ENCODE measurements around the gene GPR150. TPM values are rescaled to one million over a fixed set of nuclear protein-coding genes. Genes with fewer than 3 reads are reported as not detected.

Gene GPR150
- total and polyA plus RNA-seq, 10 of the 15 experiments (the other 5 are each of a cell fraction or from before 2014, with no cell fraction given), result 0.08 to 1.1 (median 0.37) TPM; not detected in 1

- H3K27me3 ChIP-seq (replicated peaks in 1 of 2; ENCODE audit: control insufficient read depth in 2 of 2, insufficient read depth in 2 of 2, low read length in 1 of 2), result no peaks in the 10 kb centered on the region
- BruUV-seq (replicated peaks), result no TSS peak
- no peaks in the 10 kb centered on the region for H3K4me1 ChIP-seq (ENCODE audit: control insufficient read depth, insufficient read depth, low read length)
- H3K9me3 ChIP-seq (replicated peaks; ENCODE audit: control insufficient read depth, insufficient read depth, low read length), result no peaks in the 10 kb centered on the region
- no peak for FAIRE-seq
- no peak overlapping the region for H3K9ac ChIP-seq (ENCODE audit: control insufficient read depth, insufficient read depth, low read length)
- H4K20me1 ChIP-seq (ENCODE audit: control insufficient read depth, insufficient read depth), result no peaks in the 10 kb centered on the region
- no peak for ATAC-seq
- no peaks in the 10 kb centered on the region for H3K79me2 ChIP-seq (ENCODE audit: control insufficient read depth, insufficient read depth, low read length)
- H3K4me3 ChIP-seq, result no peak overlapping the region
- intact Hi-C loops (cut with micrococcal nuclease; ENCODE audit: unreplicated experiment), result no loop called here
- H3K27ac ChIP-seq (ENCODE audit: control insufficient read depth, insufficient read depth), result no peak overlapping the region
- no peaks in the 10 kb centered on the region for H3K36me3 ChIP-seq (ENCODE audit: control insufficient read depth in 2 of 2, insufficient read depth in 2 of 2, low read length in 1 of 2)
- ChIA-PET CTCF (interaction anchor here (1.6 kb wide), 2 partner anchors 9 to 44 kb away, joined by 5 to 6 read pairs; no protein-coding TSS in a partner anchor), POLR2A (no interaction called here), SMC1A (ENCODE audit: uncharacterized antibody, unreplicated experiment) (interaction anchor here (1.0 to 1.5 kb wide), 3 partner anchors 21 to 47 kb away, joined by 3 to 5 read pairs (median 3); no protein-coding TSS in a partner anchor), RAD21 (ENCODE audit: unreplicated experiment) (no interaction called here)
- no peak for DNase-seq (ENCODE audit: low read depth, low spot score)
- 0 out of 6 replicates have a peak, but pooled peaks of 1 of the 3 experiments have one; percentile 1 for TF ChIP-seq CTCF (IDR thresholded peaks at IDR 0.05 in 2 of 3, conservative IDR thresholded peaks at IDR 0.05 in 1 of 3; ENCODE audit: control insufficient read depth in 2 of 3, extremely low read depth in 1 of 3, insufficient read depth in 1 of 3, low read depth in 3 of 3, low read length in 3 of 3)
- no peak for TF ChIP-seq EZH2 (IDR thresholded peaks at IDR 0.05; ENCODE audit: borderline replicate concordance, control insufficient read depth, low read depth, low read length)
- TF ChIP-seq NFYB (IDR thresholded peaks at IDR 0.05; ENCODE audit: insufficient read depth, low read depth, low read length), result no peak
- no peak for TF ChIP-seq SREBF2 (IDR thresholded peaks at IDR 0.05; ENCODE audit: low read length)
- no peak for TF ChIP-seq PML (IDR thresholded peaks at IDR 0.05; ENCODE audit: low read length)
- TF ChIP-seq, protein P1, sequence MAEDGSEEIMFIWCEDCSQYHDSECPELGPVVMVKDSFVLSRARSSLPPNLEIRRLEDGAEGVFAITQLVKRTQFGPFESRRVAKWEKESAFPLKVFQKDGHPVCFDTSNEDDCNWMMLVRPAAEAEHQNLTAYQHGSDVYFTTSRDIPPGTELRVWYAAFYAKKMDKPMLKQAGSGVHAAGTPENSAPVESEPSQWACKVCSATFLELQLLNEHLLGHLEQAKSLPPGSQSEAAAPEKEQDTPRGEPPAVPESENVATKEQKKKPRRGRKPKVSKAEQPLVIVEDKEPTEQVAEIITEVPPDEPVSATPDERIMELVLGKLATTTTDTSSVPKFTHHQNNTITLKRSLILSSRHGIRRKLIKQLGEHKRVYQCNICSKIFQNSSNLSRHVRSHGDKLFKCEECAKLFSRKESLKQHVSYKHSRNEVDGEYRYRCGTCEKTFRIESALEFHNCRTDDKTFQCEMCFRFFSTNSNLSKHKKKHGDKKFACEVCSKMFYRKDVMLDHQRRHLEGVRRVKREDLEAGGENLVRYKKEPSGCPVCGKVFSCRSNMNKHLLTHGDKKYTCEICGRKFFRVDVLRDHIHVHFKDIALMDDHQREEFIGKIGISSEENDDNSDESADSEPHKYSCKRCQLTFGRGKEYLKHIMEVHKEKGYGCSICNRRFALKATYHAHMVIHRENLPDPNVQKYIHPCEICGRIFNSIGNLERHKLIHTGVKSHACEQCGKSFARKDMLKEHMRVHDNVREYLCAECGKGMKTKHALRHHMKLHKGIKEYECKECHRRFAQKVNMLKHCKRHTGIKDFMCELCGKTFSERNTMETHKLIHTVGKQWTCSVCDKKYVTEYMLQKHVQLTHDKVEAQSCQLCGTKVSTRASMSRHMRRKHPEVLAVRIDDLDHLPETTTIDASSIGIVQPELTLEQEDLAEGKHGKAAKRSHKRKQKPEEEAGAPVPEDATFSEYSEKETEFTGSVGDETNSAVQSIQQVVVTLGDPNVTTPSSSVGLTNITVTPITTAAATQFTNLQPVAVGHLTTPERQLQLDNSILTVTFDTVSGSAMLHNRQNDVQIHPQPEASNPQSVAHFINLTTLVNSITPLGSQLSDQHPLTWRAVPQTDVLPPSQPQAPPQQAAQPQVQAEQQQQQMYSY (CRISPR knock-in tag; IDR thresholded peaks at IDR 0.05), result no peak
- no peak overlapping the region for H2AFZ ChIP-seq (ENCODE audit: control insufficient read depth, low read depth, low read length)
- H3K4me2 ChIP-seq (ENCODE audit: control insufficient read depth, insufficient read depth), result no peak overlapping the region
- in situ Hi-C loops (cut with MboI), result no loop called here
- WGBS (ENCODE audit: insufficient coverage, insufficient replicate concordance, low lambda C conversion rate, missing lambda C conversion rate), result 87% methylated on average over 1 of the region's 1 CpG
These were observed 20.6 kb upstream of the GPR150 start for GRCh38 chr5:95599252-95599651.

Measured in GM12878 (cell line).